Esophagus (tissue), 2 donors: ENCODE measurements around the gene COX6B2. TPM values are rescaled to one million over a fixed set of nuclear protein-coding genes. Genes with fewer than 3 reads are reported as not detected.
"Not testable (repeated sequence)": the region's sequence is repeated elsewhere in the genome, so short reads cannot be mapped to it uniquely, and the experiment has no call there.

ENCODE experiments used
- H3K27ac ChIP-seq, 2 donors: one replicate each; pipeline ENCODE4 v1.5.1; 2013; ENCODE audit warnings: low read depth in 2 of 2, mild to moderate bottlenecking in 2 of 2, inconsistent platforms in 1 of 2, low read length in 1 of 2, moderate library complexity in 1 of 2
- H3K27me3 ChIP-seq, 2 donors: one replicate each; pipeline ENCODE4 v1.6.1; 2013; ENCODE audit warnings: low read length in 2 of 2, control low read depth in 1 of 2, mild to moderate bottlenecking in 1 of 2; ENCODE audit not compliant: insufficient read depth in 2 of 2, control insufficient read depth in 1 of 2
- H3K36me3 ChIP-seq, 2 donors: one replicate each; pipeline ENCODE4 v1.6.1; 2013; ENCODE audit warnings: low read length in 1 of 2; ENCODE audit not compliant: control insufficient read depth in 2 of 2, insufficient read depth in 2 of 2
- H3K4me1 ChIP-seq, 2 donors: one replicate each; pipeline ENCODE4 v1.6.1; 2013; ENCODE audit warnings: low read length in 1 of 2; ENCODE audit not compliant: control insufficient read depth in 2 of 2, insufficient read depth in 2 of 2
- H3K4me3 ChIP-seq, 2 donors: one replicate each; pipeline ENCODE4 v1.5.1; 2013; ENCODE audit warnings: low read length in 2 of 2, mild to moderate bottlenecking in 2 of 2, low read depth in 1 of 2, moderate library complexity in 1 of 2
- H3K9me3 ChIP-seq, 2 donors: one replicate each; pipeline ENCODE4 v1.6.1; 2013; ENCODE audit warnings: mild to moderate bottlenecking in 2 of 2, low read depth in 1 of 2, low read length in 1 of 2, moderate library complexity in 1 of 2; ENCODE audit not compliant: control insufficient read depth in 2 of 2, insufficient read depth in 1 of 2
- WGBS, 2 donors: extraction: QIAGEN DNeasy Blood & Tissue Kit; methylation state at CpG; one replicate each; pipeline ENCODE4 v1.1.7; 2013; 5-methylcytosine and 5-hydroxymethylcytosine counted together
- polyA plus RNA-seq, 2 donors: library from polyadenylated mRNA; stranded (reverse); fragments of 200-250 nt; gene quantifications; one replicate each; pipeline ENCODE4 v1.2.3, GENCODE V29; 2013
- donor health status: healthy with polysubstance abuse.
- donor health status: Bipolar disorder and iron deficiency.

COX6B2 gene
- polyA plus RNA-seq, result under 1 TPM; 0.48 to 0.53 TPM

- Histone ChIP-seq H3K9me3 (peaks cover 0 to 5% of the 10 kb centered on the region in 2 donors), H3K4me3 (peak within 1 kb of the TSS; percentile 35 to 46), H3K27me3 (peaks cover 0 to 15% of the 10 kb centered on the region in 2 donors), H3K36me3 (no peaks in the 10 kb centered on the region), H3K4me1 (peaks cover 3 to 11% of the 10 kb centered on the region in 2 donors), H3K27ac (peak within 1 kb of the TSS in 1 of 2 donors; percentile 68)
- 2 to 3% methylated on average over 38 to 40 of the region's 43 CpGs for WGBS, 2 donors
Observed at GRCh38 chr19:55354698-55355212, at the start of gene COX6B2. Gene COX6B2 (minus strand): TSS chr19:55354719. CDS start chr19:55354521, 198 bp downstream.

GRCh38 chr19:55402509-55402908 is 48.0 kb upstream of the COX6B2 start:
- Histone ChIP-seq H3K27ac (no peak overlapping the region), H3K4me1 (peaks cover 5 to 30% of the 10 kb centered on the region in 2 donors), H3K4me3 (no peak overlapping the region), H3K27me3 (no peaks in the 10 kb centered on the region), H3K36me3 (peaks cover 7 to 26% of the 10 kb centered on the region in 2 donors), H3K9me3 (no peaks in the 10 kb centered on the region)
- 74 to 83% methylated on average over 2 of the region's 2 CpGs for WGBS, 2 donors

GRCh38 chr19:55401390-55401789 is 46.9 kb upstream of the COX6B2 start:
- WGBS, 2 donors, result 87 to 91% methylated on average over 13 to 23 of the region's 28 CpGs
- not testable (repeated sequence) for H3K4me3 ChIP-seq, H3K27me3 ChIP-seq, H3K27ac ChIP-seq, H3K9me3 ChIP-seq
- H3K36me3 ChIP-seq, result peaks cover 7 to 26% of the 10 kb centered on the region in 2 donors
- H3K4me1 ChIP-seq, result peaks cover 5 to 25% of the 10 kb centered on the region in 2 donors

GRCh38 chr19:55400281-55401087 is 46.0 kb upstream of the COX6B2 start:
- Histone ChIP-seq H3K27me3 (no peaks in the 10 kb centered on the region), H3K4me3 (no peak overlapping the region), H3K4me1 (peaks cover 2 to 16% of the 10 kb centered on the region in 2 donors), H3K36me3 (peaks cover 7 to 24% of the 10 kb centered on the region in 2 donors), H3K27ac (peak overlapping the region; percentile 76 to 77), H3K9me3 (no peaks in the 10 kb centered on the region)
- WGBS, 2 donors, result 50 to 67% methylated on average over 14 of the region's 14 CpGs

- Histone ChIP-seq H3K27me3 (no peaks in the 10 kb centered on the region), H3K27ac (no peak overlapping the region), H3K4me1 (peaks cover 2 to 14% of the 10 kb centered on the region in 2 donors), H3K4me3 (no peak overlapping the region), H3K9me3 (no peaks in the 10 kb centered on the region), H3K36me3 (peaks cover 7 to 15% of the 10 kb centered on the region in 2 donors)
- 81 to 82% methylated on average over 12 of the region's 12 CpGs for WGBS, 2 donors
Observed at GRCh38 chr19:55398200-55398925, 43.8 kb upstream of the COX6B2 start.

GRCh38 chr19:55392820-55393761 is 38.6 kb upstream of the COX6B2 start:
- H3K27me3 ChIP-seq, result no peaks in the 10 kb centered on the region
- H3K36me3 ChIP-seq, result peaks cover 8 to 19% of the 10 kb centered on the region in 2 donors
- H3K9me3 ChIP-seq, result no peaks in the 10 kb centered on the region
- H3K27ac ChIP-seq, result peak overlapping the region in 1 of 2 donors; percentile 15
- no peak overlapping the region for H3K4me3 ChIP-seq
- WGBS, 2 donors, result 67 to 69% methylated on average over 18 of the region's 18 CpGs
- H3K4me1 ChIP-seq, result peaks cover 6 to 15% of the 10 kb centered on the region in 2 donors

- WGBS, 2 donors, result 72 to 76% methylated on average over 18 of the region's 18 CpGs
- H3K4me3 ChIP-seq, result no peak overlapping the region
- H3K4me1 ChIP-seq, result peaks cover 13 to 25% of the 10 kb centered on the region in 2 donors
- H3K27ac ChIP-seq, result no peak overlapping the region
- no peaks in the 10 kb centered on the region for H3K9me3 ChIP-seq
- no peaks in the 10 kb centered on the region for H3K27me3 ChIP-seq
- H3K36me3 ChIP-seq, result peaks cover 14 to 29% of the 10 kb centered on the region in 2 donors
Observed at GRCh38 chr19:55391702-55392615, 37.4 kb upstream of the COX6B2 start.

GRCh38 chr19:55391191-55391670 is 36.7 kb upstream of the COX6B2 start:
- H3K27ac ChIP-seq, result no peak overlapping the region
- no peak overlapping the region for H3K4me3 ChIP-seq
- peaks cover 13 to 25% of the 10 kb centered on the region in 2 donors for H3K4me1 ChIP-seq
- whole genome bisulfite sequencing, 2 donors, result 73 to 80% methylated on average over 12 of the region's 12 CpGs
- peaks cover 14 to 31% of the 10 kb centered on the region in 2 donors for H3K36me3 ChIP-seq
- H3K27me3 ChIP-seq, result no peaks in the 10 kb centered on the region
- no peaks in the 10 kb centered on the region for H3K9me3 ChIP-seq
